H1 (cell line): ENCODE results near the gene RNF6. TPM values are rescaled to one million over a fixed set of nuclear protein-coding genes. Genes with fewer than 3 reads are reported as not detected.

Source experiments
- CTCF ChIA-PET: fragments of 300-600 bp; sonication (Branson Sonifier 250); formaldehyde crosslinking; loops from one replicate; lab custom pipeline; 2021; ENCODE audit not compliant: partially characterized antibody; lab: Charles Lee
- POLR2A ChIA-PET: fragments of 300-600 bp; sonication (Branson Sonifier 250); formaldehyde crosslinking; loops from one replicate; lab custom pipeline; 2021; ENCODE audit warnings: inconsistent platforms; ENCODE audit not compliant: partially characterized antibody; lab: Charles Lee
- DNase-seq, 2 experiments: peaks; one replicate each; pipeline versions ENCODE4 v3.0.0 to v3.0.0-alpha.2; 2010 to 2022; ENCODE audit warnings: low spot score in 2 of 2, low read depth in 1 of 2, mixed read lengths in 1 of 2
- FAIRE-seq: peaks from 2 replicates; lab custom pipeline; 2011; peaks lifted over from hg19 to GRCh38; lab: Jason Lieb, UNC
- H2AFZ ChIP-seq: 2 replicates; pipeline ENCODE4 v1.8.1; 2012; ENCODE audit warnings: low read length, inconsistent platforms
- H2AK5ac ChIP-seq: 2 replicates; pipeline ENCODE4 v1.6.1; 2013; ENCODE audit warnings: low read depth, low read length
- H2BK120ac ChIP-seq: replicated peaks from 2 replicates; pipeline ENCODE3; 2013; ENCODE audit warnings: low read depth, low read length, inconsistent platforms
- H2BK12ac ChIP-seq: 2 replicates; pipeline ENCODE4 v1.6.1; 2013; ENCODE audit warnings: low read depth, low read length
- H2BK15ac ChIP-seq: 2 replicates; pipeline ENCODE4 v1.6.1; 2013; ENCODE audit warnings: low read length
- H2BK20ac ChIP-seq: 2 replicates; pipeline ENCODE4 v1.6.1; 2013; ENCODE audit warnings: low read length
- H2BK5ac ChIP-seq: 2 replicates; pipeline ENCODE4 v1.6.1; 2013; ENCODE audit warnings: low read depth, low read length
- H3K14ac ChIP-seq: 2 replicates; pipeline ENCODE4 v1.6.1; 2013; ENCODE audit warnings: inconsistent platforms; ENCODE audit not compliant: insufficient read length
- H3K18ac ChIP-seq: 2 replicates; pipeline ENCODE4 v1.6.1; 2013; ENCODE audit warnings: low read length; ENCODE audit errors: extremely low read depth
- H3K23ac ChIP-seq: 2 replicates; pipeline ENCODE4 v1.6.1; 2013; ENCODE audit warnings: inconsistent platforms; ENCODE audit not compliant: insufficient read length
- H3K23me2 ChIP-seq: 2 replicates; pipeline ENCODE4 v1.6.1; 2013; ENCODE audit warnings: low read depth, low read length
- H3K27ac ChIP-seq: 2 replicates; pipeline ENCODE4 v1.6.1; 2011; ENCODE audit warnings: low read depth, low read length, inconsistent platforms
- H3K27me3 ChIP-seq, 4 experiments: replicated peaks in 1 of 4; 1 replicate in 1 of 4; 2 replicates in 3 of 4; pipeline versions ENCODE4 v1.6.1 to v1.8.1; 2011 to 2013; ENCODE audit warnings: low read length in 3 of 4, mild to moderate bottlenecking in 3 of 4, inconsistent platforms in 2 of 4, mixed read lengths in 2 of 4, moderate library complexity in 1 of 4; ENCODE audit not compliant: control insufficient read depth in 3 of 4, insufficient read depth in 3 of 4; ENCODE audit errors: extremely low read depth in 1 of 4
- H3K36me3 ChIP-seq, 4 experiments: 2 replicates each; pipeline versions ENCODE4 v1.6.1 to v1.8.1; 2011 to 2013; ENCODE audit warnings: mild to moderate bottlenecking in 4 of 4, low read length in 3 of 4, moderate library complexity in 2 of 4, control low read depth in 1 of 4, inconsistent platforms in 1 of 4; ENCODE audit not compliant: insufficient read depth in 4 of 4, control insufficient read depth in 2 of 4
- H3K4ac ChIP-seq: replicated peaks from 2 replicates; pipeline ENCODE3; 2013; ENCODE audit warnings: low read length, low read depth, mixed read lengths, inconsistent platforms; ENCODE audit not compliant: insufficient read length
- H3K4me1 ChIP-seq, 4 experiments: replicated peaks in 1 of 4; 1 replicate in 1 of 4; 2 replicates in 3 of 4; pipeline versions ENCODE4 v1.6.1 to v1.8.1; 2011 to 2013; ENCODE audit warnings: low read length in 3 of 4, inconsistent platforms in 2 of 4, mixed read lengths in 1 of 4; ENCODE audit not compliant: insufficient read depth in 4 of 4, control insufficient read depth in 3 of 4
- H3K4me2 ChIP-seq, 2 experiments: 2 replicates each; pipeline versions ENCODE4 v1.6.1 to v1.8.1; 2011 to 2013; ENCODE audit warnings: low read depth in 2 of 2, low read length in 2 of 2, control low read depth in 1 of 2, inconsistent platforms in 1 of 2, mild to moderate bottlenecking in 1 of 2; ENCODE audit not compliant: insufficient read depth in 1 of 2
- H3K4me3 ChIP-seq, 4 experiments: fragments of 200-600, 300-600 bp in 1 of 4; sonication (generic), shearing (Covaris generic), sonication (Bioruptor Twin) in 1 of 4; 2 replicates each; pipeline versions ENCODE4 v1.5.1 to v1.8.1; 2011 to 2016; ENCODE audit warnings: low read length in 4 of 4, low read depth in 3 of 4, control low read depth in 2 of 4, inconsistent platforms in 2 of 4, mild to moderate bottlenecking in 2 of 4, mixed read lengths in 1 of 4, moderate library complexity in 1 of 4; ENCODE audit not compliant: insufficient read depth in 2 of 4; ENCODE audit errors: extremely low read depth in 1 of 4
- H3K56ac ChIP-seq: replicated peaks from 2 replicates; pipeline ENCODE3; 2013; ENCODE audit warnings: low read depth, mild to moderate bottlenecking, mixed read lengths, low read length, inconsistent platforms; ENCODE audit not compliant: insufficient read length
- H3K79me1 ChIP-seq: 2 replicates; pipeline ENCODE4 v1.6.1; 2013; ENCODE audit warnings: low read depth, low read length, control low read depth
- H3K79me2 ChIP-seq, 2 experiments: 2 replicates each; pipeline versions ENCODE4 v1.6.1 to v1.8.1; 2012 to 2013; ENCODE audit warnings: low read length in 2 of 2, mild to moderate bottlenecking in 2 of 2, inconsistent platforms in 1 of 2; ENCODE audit not compliant: insufficient read depth in 2 of 2, control insufficient read depth in 1 of 2
- H3K9ac ChIP-seq, 4 experiments: replicated peaks in 1 of 4; 1 replicate in 1 of 4; 2 replicates in 3 of 4; pipeline versions ENCODE4 v1.6.1 to v1.8.1; 2011 to 2013; ENCODE audit warnings: low read depth in 3 of 4, low read length in 3 of 4, control low read depth in 2 of 4, mild to moderate bottlenecking in 2 of 4, moderate library complexity in 2 of 4, inconsistent platforms in 1 of 4; ENCODE audit errors: extremely low read depth in 1 of 4
- H3K9me3 ChIP-seq, 2 experiments: 2 replicates each; pipeline versions ENCODE4 v1.6.1 to v1.8.1; 2012 to 2013; ENCODE audit warnings: mild to moderate bottlenecking in 2 of 2, moderate library complexity in 2 of 2, control low read depth in 1 of 2, inconsistent platforms in 1 of 2, low read depth in 1 of 2, low read length in 1 of 2, mixed read lengths in 1 of 2; ENCODE audit not compliant: insufficient read depth in 2 of 2
- H4K20me1 ChIP-seq, 2 experiments: replicated peaks in 1 of 2; 2 replicates each; pipeline versions ENCODE3 to v1.8.1; 2011 to 2013; ENCODE audit warnings: inconsistent platforms in 2 of 2, low read length in 2 of 2, mild to moderate bottlenecking in 1 of 2; ENCODE audit not compliant: insufficient read depth in 2 of 2, control insufficient read depth in 1 of 2
- H4K5ac ChIP-seq: 2 replicates; pipeline ENCODE4 v1.6.1; 2013; ENCODE audit warnings: low read length, low read depth, mixed read lengths, inconsistent platforms; ENCODE audit not compliant: insufficient read length
- H4K8ac ChIP-seq: 2 replicates; pipeline ENCODE4 v1.8.0; 2013; ENCODE audit warnings: mild to moderate bottlenecking, moderate library complexity, low read length, inconsistent platforms; ENCODE audit not compliant: insufficient read depth; ENCODE audit errors: extremely low read depth
- H4K91ac ChIP-seq: replicated peaks from 2 replicates; pipeline ENCODE3; 2013; ENCODE audit warnings: low read length, mixed read lengths, inconsistent platforms; ENCODE audit not compliant: insufficient read length
- CBX8 ChIP-seq: fragments of 300-800, 300-1000 bp; sonication (generic); IDR thresholded peaks from 2 replicates; pipeline ENCODE4 v1.7.1; 2016; ENCODE audit warnings: low read depth, low read length, borderline replicate concordance
- CEBPB ChIP-seq: IDR thresholded peaks from 2 replicates; pipeline ENCODE4 v1.6.1; 2012; ENCODE audit warnings: low read depth, low read length
- E2F6 ChIP-seq: IDR thresholded peaks from 2 replicates; pipeline ENCODE4 v1.6.1; 2012; ENCODE audit warnings: inconsistent platforms
- JUND ChIP-seq: IDR thresholded peaks from 2 replicates; pipeline ENCODE4 v1.6.1; 2011; ENCODE audit warnings: mild to moderate bottlenecking, improper control_type of control experiment, low read length
- SIN3A ChIP-seq, 2 experiments: IDR thresholded peaks in 1 of 2; conservative IDR thresholded peaks in 1 of 2; 2 replicates each; pipeline ENCODE4 v1.6.1; 2011 to 2012; ENCODE audit warnings: low read length in 2 of 2, improper control_type of control experiment in 1 of 2, low read depth in 1 of 2, mild to moderate bottlenecking in 1 of 2
- SUZ12 ChIP-seq: fragments of 200-600 bp; sonication (generic); IDR thresholded peaks from 2 replicates; pipeline ENCODE4 v1.6.1; 2012; ENCODE audit warnings: mild to moderate bottlenecking, inconsistent platforms, low read length, moderate library complexity, mixed read lengths
- TAF7 ChIP-seq: optimal IDR thresholded peaks from 2 replicates; pipeline ENCODE3; 2011; ENCODE audit warnings: low read depth, mild to moderate bottlenecking, inconsistent platforms, low read length, moderate library complexity, borderline replicate concordance
- TEAD4 ChIP-seq: IDR thresholded peaks from 2 replicates; pipeline ENCODE4 v1.6.1; 2012; ENCODE audit warnings: low read depth, low read length, inconsistent platforms, mixed read lengths
- WGBS, 2 experiments: shearing (Covaris generic) in 1 of 2; methylation state at CpG; one replicate each; pipeline versions ENCODE4 v1.1.6 to v1.1.7; 2013 to 2015; ENCODE audit warnings: low lambda C conversion rate in 2 of 2, mixed read lengths in 2 of 2, inconsistent platforms in 1 of 2, low coverage in 1 of 2, missing lambda C conversion rate in 1 of 2; ENCODE audit not compliant: insufficient replicate concordance in 2 of 2, insufficient coverage in 1 of 2, insufficient read length in 1 of 2; ENCODE audit errors: extremely low coverage in 1 of 2, missing lambda C conversion rate in 1 of 2; 5-methylcytosine and 5-hydroxymethylcytosine counted together
- polyA plus RNA-seq, 7 experiments: library from polyadenylated mRNA; depleted of rRNA in 3 of 7; stranded (reverse) in 5 of 7; unstranded in 2 of 7; fragments of >200 nt in 5 of 7; fragments of 200-250 nt in 2 of 7; gene quantifications; 1 replicate in 5 of 7; 2 replicates in 1 of 7; 4 replicates in 1 of 7; pipeline versions ENCODE4 v1.2.1 to v1.2.3, GENCODE V29; 2011 to 2013; ENCODE audit warnings: missing spikeins in 2 of 7, mixed read lengths in 2 of 7
- total RNA-seq: library from RNA; stranded (reverse); fragmentation: NEBNext Ultra II Directional; extraction: Animal tissue kit (Norgen Biotek cat#: 25700); gene quantifications from 2 replicates; pipeline ENCODE4 v1.2.1, GENCODE V29; 2021

Gene RNF6
- total and polyA plus RNA-seq, 2 of the 8 experiments (the other 6 are each of a cell fraction or from before 2014, with no cell fraction given): 4.0 to 13.8 TPM

GRCh38 chr13:26216042-26216441, 6.1 kb downstream of the RNF6 start:
- Histone ChIP-seq H3K79me2 (peaks cover 0 to 7% of the 10 kb centered on the region in 2 experiments; a peak in 2 of 4 replicates), H3K56ac (no peak overlapping the region), H2BK5ac (no peak overlapping the region), H3K27ac (no peak overlapping the region), H3K18ac (no peak overlapping the region), H3K27me3 (no peaks in the 10 kb centered on the region), H3K14ac (no peak overlapping the region), H3K23ac (no peak overlapping the region), H3K4me1 (peaks cover 0 to 2% (median 0%) of the 10 kb centered on the region in 4 experiments; a peak in 2 of 7 replicates), H4K91ac (no peak overlapping the region), H2BK20ac (no peak overlapping the region), H3K9ac (no peak overlapping the region), H2BK12ac (no peak overlapping the region), H2AK5ac (no peak overlapping the region), H3K36me3 (peaks cover 9 to 57% (median 36%) of the 10 kb centered on the region in 4 experiments), H3K4ac (no peak overlapping the region), H3K79me1 (no peaks in the 10 kb centered on the region), H4K20me1 (no peaks in the 10 kb centered on the region), H3K4me3 (no peak overlapping the region), H4K5ac (no peak overlapping the region), H3K4me2 (no peak overlapping the region), H3K9me3 (no peaks in the 10 kb centered on the region), H4K8ac (no peak overlapping the region), H2BK120ac (no peak overlapping the region)
- DNase-seq (no peak), FAIRE-seq (no peak)
- ChIA-PET CTCF (interaction anchor here (1.1 kb wide), 1 partner anchor 14 kb away, joined by 3 read pairs; no protein-coding TSS in a partner anchor), POLR2A (interaction anchor here (0.6 kb wide), 1 partner anchor 9 kb away, joined by 3 read pairs; no protein-coding TSS in a partner anchor)
- 81% methylated on average over 2 of the region's 2 CpGs; no CpG with 5 or more reads in 1 of the 2 experiments for WGBS, 2 experiments
- TF ChIP-seq CEBPB (no peak), SIN3A (conservative IDR thresholded peaks at IDR 0.05 in 1 of 2, IDR thresholded peaks at IDR 0.05 in 1 of 2; ENCODE audit: low read depth in 1 of 2, low read length in 2 of 2) (no peak), TAF7 (no peak), JUND (no peak), TEAD4 (no peak), E2F6 (no peak), SUZ12 (no peak), CBX8 (no peak)
- TF ChIP-seq, all 59 proteins: peak for 0
- Histone ChIP-seq H3K23me2 (no peaks in the 10 kb centered on the region), H2BK15ac (no peak overlapping the region), H2AFZ (no peak overlapping the region)
